GM19397 (cell line): ENCODE results near the gene ARHGEF11.

Source experiments
- ATAC-seq: cut with Tn5 transposase; IDR thresholded peaks from one replicate; pipeline ENCODE4 v1.9.1; 2021; ENCODE audit warnings: mild to moderate bottlenecking, moderate library complexity; ENCODE audit not compliant: unreplicated experiment

ARHGEF11 gene

GRCh38 chr1:156912861-156913808 is 132.4 kb downstream of the ARHGEF11 start:
- no peak for ATAC-seq

- ATAC-seq: no peak
These were observed 133.2 kb downstream of the ARHGEF11 start for GRCh38 chr1:156912310-156912709.

- ATAC-seq: no peak
These were observed 133.8 kb downstream of the ARHGEF11 start for GRCh38 chr1:156911577-156912298.

GRCh38 chr1:156910309-156910782 is 135.2 kb downstream of the ARHGEF11 start:
- no peak for ATAC-seq

- no peak for ATAC-seq
These were observed 135.9 kb downstream of the ARHGEF11 start for GRCh38 chr1:156909671-156910070.

- ATAC-seq: no peak
These were observed 136.6 kb downstream of the ARHGEF11 start for GRCh38 chr1:156908955-156909354.

GRCh38 chr1:156908541-156908940 is 137.0 kb downstream of the ARHGEF11 start:
- ATAC-seq: no peak

GRCh38 chr1:156906206-156906906 is 139.2 kb downstream of the ARHGEF11 start:
- ATAC-seq: no peak

GRCh38 chr1:156905651-156906050 is 139.9 kb downstream of the ARHGEF11 start:
- ATAC-seq: no peak

- ATAC-seq: no peak
These were observed 140.4 kb downstream of the ARHGEF11 start for GRCh38 chr1:156905176-156905575.

- ATAC-seq: no peak
These were observed 141.2 kb downstream of the ARHGEF11 start for GRCh38 chr1:156904187-156904959.

- ATAC-seq: no peak
These were observed 142.0 kb downstream of the ARHGEF11 start for GRCh38 chr1:156903328-156904091.

GRCh38 chr1:156901966-156902915 is 143.3 kb downstream of the ARHGEF11 start:
- no peak for ATAC-seq

GRCh38 chr1:156901590-156901900 is 144.0 kb downstream of the ARHGEF11 start:
- no peak for ATAC-seq

GRCh38 chr1:156900896-156901589 is 144.5 kb downstream of the ARHGEF11 start:
- ATAC-seq: no peak

GRCh38 chr1:156899956-156900718 is 145.4 kb downstream of the ARHGEF11 start:
- no peak for ATAC-seq

GRCh38 chr1:156898971-156899664 is 146.4 kb downstream of the ARHGEF11 start:
- no peak for ATAC-seq
